GM13977 (cell line): Measurements from ENCODE around the gene TRRAP.

Experiments
- DNase-seq: peaks from one replicate; pipeline ENCODE4 v3.0.0; 2012; ENCODE audit warnings: low spot score
- in situ Hi-C: fragments of 300-500 bp; cut with MboI; formaldehyde crosslinking; loops from one replicate; pipeline ENCODE4 v1.12.0; 2022; ENCODE audit warnings: low sequenced_read_pairs, low pct_unique_long_range_greater_than_20kb, mixed read lengths, inconsistent platforms; ENCODE audit not compliant: unreplicated experiment
- TF ChIP-seq, protein P1 (sequence below): IDR thresholded peaks from 2 replicates; pipeline ENCODE4 v1.5.1; 2012; ENCODE audit warnings: mild to moderate bottlenecking, control low read depth; ENCODE audit not compliant: insufficient read depth; ENCODE audit errors: extremely low read depth, missing control alignments

The TRRAP gene

DNA sequence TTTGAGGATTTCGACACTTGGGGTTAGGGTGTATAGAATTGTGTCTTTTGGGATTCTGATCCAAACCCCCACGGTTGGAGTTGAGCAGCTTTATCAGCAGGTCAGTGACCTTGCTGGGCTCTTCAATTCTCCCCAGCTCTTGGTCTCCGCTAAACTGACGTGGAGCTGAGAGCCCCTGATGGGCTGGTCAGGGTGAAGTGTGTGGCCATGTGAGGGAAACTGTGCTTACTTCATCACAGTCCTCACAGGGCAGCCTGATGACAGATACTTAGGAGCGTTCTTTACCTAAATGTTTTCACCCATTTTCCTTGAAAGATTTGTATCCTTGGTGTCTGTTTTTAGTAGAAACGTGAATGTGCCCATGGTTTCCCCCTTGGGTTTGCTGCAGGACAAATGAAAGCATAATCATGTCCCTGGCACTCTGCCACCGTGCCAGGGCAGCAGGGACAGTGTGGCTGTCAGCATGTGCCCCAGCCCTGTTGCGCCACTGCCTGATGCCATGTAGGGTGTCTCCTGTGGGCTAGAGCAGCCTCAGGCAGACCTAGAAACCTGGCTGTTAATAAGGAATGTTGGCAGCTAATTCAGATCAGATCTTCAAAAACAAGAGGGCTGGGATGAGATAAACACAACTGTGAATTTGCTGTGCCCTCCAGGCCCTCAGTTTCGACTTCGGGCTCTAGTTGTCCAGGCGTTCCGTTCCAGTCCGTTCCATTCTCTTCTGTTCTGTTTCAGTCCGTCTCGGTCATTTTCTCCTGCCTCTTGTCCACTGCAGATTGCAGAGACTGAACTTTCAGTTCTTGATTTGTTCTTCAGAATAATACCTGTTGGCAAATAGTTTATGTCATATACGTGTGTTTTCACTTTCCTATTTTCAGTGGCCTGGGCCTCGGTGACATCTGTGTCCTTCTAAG, 96.8 kb downstream of the TRRAP start:
- no peak for DNase-seq
- TF ChIP-seq, protein P1, sequence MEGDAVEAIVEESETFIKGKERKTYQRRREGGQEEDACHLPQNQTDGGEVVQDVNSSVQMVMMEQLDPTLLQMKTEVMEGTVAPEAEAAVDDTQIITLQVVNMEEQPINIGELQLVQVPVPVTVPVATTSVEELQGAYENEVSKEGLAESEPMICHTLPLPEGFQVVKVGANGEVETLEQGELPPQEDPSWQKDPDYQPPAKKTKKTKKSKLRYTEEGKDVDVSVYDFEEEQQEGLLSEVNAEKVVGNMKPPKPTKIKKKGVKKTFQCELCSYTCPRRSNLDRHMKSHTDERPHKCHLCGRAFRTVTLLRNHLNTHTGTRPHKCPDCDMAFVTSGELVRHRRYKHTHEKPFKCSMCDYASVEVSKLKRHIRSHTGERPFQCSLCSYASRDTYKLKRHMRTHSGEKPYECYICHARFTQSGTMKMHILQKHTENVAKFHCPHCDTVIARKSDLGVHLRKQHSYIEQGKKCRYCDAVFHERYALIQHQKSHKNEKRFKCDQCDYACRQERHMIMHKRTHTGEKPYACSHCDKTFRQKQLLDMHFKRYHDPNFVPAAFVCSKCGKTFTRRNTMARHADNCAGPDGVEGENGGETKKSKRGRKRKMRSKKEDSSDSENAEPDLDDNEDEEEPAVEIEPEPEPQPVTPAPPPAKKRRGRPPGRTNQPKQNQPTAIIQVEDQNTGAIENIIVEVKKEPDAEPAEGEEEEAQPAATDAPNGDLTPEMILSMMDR, result no peak
- in situ Hi-C loops, result no loop called here

DNA sequence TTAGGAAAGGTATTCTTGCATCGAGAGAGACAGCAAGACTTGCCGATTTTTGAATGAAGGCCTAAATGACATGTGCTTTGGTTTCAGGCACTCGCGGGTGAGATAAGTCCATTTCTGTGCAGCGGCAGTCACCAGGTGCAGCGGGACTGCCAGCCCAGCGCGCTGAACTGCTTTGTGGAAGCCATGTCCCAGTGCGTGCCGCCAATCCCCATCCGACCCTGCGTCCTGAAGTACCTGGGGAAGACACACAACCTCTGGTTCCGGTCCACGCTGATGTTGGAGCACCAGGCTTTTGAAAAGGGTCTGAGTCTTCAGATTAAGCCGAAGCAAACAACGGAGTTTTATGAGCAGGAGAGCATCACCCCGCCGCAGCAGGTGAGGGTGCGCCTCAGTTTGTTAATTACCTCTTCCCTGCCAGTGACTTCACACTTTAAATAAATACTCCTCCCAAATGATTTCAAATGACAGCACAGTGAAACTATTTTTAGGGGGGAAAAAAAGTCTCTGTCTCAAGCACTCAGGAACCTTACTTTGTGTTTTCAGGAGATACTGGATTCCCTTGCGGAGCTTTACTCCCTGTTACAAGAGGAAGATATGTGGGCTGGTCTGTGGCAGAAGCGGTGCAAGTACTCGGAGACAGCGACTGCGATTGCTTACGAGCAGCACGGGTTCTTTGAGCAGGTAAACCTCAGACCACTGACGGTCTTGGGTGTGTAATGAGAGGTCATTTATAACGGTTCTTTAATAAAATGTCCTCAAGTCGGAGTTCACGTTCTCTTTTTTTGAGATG, 98.3 kb downstream of the TRRAP start:
- TF ChIP-seq, protein P1, result no peak
- DNase-seq, result no peak
- in situ Hi-C loops, result no loop called here

DNA sequence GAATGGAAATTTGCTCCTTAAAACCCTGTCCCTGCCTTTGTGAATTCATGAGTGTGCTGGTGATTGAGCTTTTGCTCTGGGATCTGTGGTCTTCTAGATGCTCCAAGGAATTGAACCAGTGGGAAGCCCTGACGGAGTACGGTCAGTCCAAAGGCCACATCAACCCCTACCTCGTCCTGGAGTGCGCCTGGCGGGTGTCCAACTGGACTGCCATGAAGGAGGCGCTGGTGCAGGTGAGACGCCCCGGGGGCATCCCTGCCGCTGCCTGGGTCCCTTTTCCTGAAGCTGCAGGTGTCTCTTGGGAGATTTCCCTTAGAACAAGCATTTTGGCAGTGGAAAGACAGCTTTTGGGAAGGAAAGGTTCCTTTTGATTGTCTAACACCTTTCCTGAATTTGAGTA, 100.3 kb downstream of the TRRAP start:
- no peak for DNase-seq
- TF ChIP-seq, protein P1, result no peak
- in situ Hi-C loops, result no loop called here

DNA sequence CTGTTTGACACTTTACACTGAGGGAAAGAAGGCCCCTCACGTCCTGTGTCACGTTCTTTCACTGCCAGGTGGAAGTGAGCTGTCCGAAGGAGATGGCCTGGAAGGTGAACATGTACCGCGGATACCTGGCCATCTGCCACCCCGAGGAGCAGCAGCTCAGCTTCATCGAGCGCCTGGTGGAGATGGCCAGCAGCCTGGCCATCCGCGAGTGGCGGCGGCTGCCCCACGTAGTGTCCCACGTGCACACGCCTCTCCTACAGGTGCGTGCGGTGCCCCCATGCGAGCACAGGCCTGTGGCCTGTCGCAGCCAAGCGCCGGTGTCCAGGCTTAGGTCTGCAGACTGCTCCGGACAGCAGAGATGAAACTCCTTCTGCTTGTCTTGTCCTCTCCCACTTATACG, 103.4 kb downstream of the TRRAP start:
- in situ Hi-C loops, result no loop called here
- no peak for DNase-seq
- TF ChIP-seq, protein P1, result no peak

DNA sequence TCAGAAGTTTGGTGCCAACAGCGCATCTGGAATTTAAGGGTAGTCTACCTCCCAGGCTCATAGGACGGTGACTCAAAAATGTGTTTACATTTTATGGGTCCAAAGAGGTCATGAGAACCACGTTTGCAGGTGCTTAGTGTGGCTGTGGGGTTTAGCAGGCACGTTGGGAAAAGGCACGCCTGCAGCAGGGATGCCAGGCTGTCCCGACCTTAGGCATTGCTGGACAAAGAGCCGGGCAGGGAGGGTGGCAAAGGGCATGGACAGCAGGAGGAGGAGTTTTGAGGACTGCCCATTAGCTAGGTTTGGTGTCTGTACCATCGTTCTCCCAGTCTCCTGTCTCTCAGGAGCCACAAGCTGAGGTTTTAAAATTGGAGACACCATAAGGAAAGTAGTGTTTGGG, 104.4 kb downstream of the TRRAP start:
- TF ChIP-seq, protein P1, result no peak
- no peak for DNase-seq
- in situ Hi-C loops, result no loop called here

DNA sequence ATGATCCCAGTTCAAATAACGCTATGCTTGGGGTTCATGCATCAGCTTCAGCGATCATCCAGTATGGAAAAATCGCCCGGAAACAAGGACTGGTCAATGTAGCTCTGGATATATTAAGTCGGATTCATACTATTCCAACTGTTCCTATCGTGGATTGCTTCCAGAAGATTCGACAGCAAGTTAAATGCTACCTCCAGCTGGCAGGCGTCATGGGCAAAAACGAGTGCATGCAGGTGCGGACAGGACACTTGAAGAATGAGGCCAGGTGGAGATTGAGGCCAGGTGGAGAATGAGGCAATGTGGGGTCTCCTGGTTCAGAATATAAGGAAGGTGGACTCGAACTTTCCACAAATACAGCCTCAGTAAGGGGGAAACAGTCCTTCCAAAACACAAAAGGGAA, 105.8 kb downstream of the TRRAP start:
- in situ Hi-C loops, result no loop called here
- no peak for DNase-seq
- TF ChIP-seq, protein P1, result no peak
